Activated naive CD8-positive, alpha-beta T cell treated with anti-CD3 and anti-CD28 coated beads, Interleukin-2, amount 10 ng/mL, durations not matched to agents 7 days and 5 days (primary cell): ENCODE measurements around the gene MS4A6E. TPM values are rescaled to one million over a fixed set of nuclear protein-coding genes. Genes with fewer than 3 reads are reported as not detected.
"Not testable (repeated sequence)": the region's sequence is repeated elsewhere in the genome, so short reads cannot be mapped to it uniquely, and the experiment has no call there.

ENCODE experiments used
- ATAC-seq: fragments of 150-1000 bp; cut with Tn5 transposase; one replicate; pipeline ENCODE4 v1.10.0; 2021; ENCODE audit warnings: low read depth, moderate library complexity
- POLR2A ChIA-PET: fragments of 350-600 bp; sonication (Branson Sonifier 250); formaldehyde crosslinking; loops from one replicate; lab custom pipeline; 2021; ENCODE audit warnings: antibody characterized with exemption; lab: Charles Lee
- DNase-seq: peaks from one replicate; pipeline ENCODE4 v3.0.0; 2021
- H3K27ac Mint-ChIP-seq: one replicate; pipeline ENCODE4 v1.8.0; 2022; ENCODE audit warnings: mild to moderate bottlenecking, mixed read lengths
- H3K27me3 Mint-ChIP-seq: one replicate; pipeline ENCODE4 v1.8.0; 2022; ENCODE audit warnings: mild to moderate bottlenecking, moderate library complexity, mixed read lengths
- H3K36me3 Mint-ChIP-seq: one replicate; pipeline ENCODE4 v1.8.0; 2021; ENCODE audit warnings: mild to moderate bottlenecking, mixed read lengths
- H3K4me1 Mint-ChIP-seq: one replicate; pipeline ENCODE4 v1.8.0; 2021; ENCODE audit warnings: mixed read lengths
- H3K4me3 Mint-ChIP-seq: one replicate; pipeline ENCODE4 v1.8.0; 2022; ENCODE audit warnings: mild to moderate bottlenecking, moderate library complexity, mixed read lengths
- H3K9me3 Mint-ChIP-seq: one replicate; pipeline ENCODE4 v1.8.0; 2021; ENCODE audit warnings: mixed read lengths
- total RNA-seq, 2 experiments: library from RNA; stranded (reverse); gene quantifications; one replicate each; pipeline ENCODE4 v1.2.3, GENCODE V29; 2021

MS4A6E gene
- not detected for total RNA-seq

- ATAC-seq = no peak
- no peak for DNase-seq
- Mint-ChIP-seq H3K4me3 (no peak within 1 kb of the TSS), H3K27ac (no peak within 1 kb of the TSS), H3K9me3 (peaks cover 3% of the 10 kb centered on the region), H3K4me1 (no peaks in the 10 kb centered on the region), H3K36me3 (no peaks in the 10 kb centered on the region), H3K27me3 (no peaks in the 10 kb centered on the region)
- POLR2A ChIA-PET = no interaction called here
These were observed at the start of gene MS4A6E for GRCh38 chr11:60326955-60327354. TSS of gene MS4A6E (plus strand) at chr11:60327255. CDS start at chr11:60334896, 7,641 bp downstream.

- POLR2A ChIA-PET = no interaction called here
- no peak for ATAC-seq
- H3K36me3 Mint-ChIP-seq = no peaks in the 10 kb centered on the region
- H3K27ac Mint-ChIP-seq = no peak within 1 kb of the TSS
- H3K4me1 Mint-ChIP-seq = no peaks in the 10 kb centered on the region
- no peak for DNase-seq
- H3K4me3 Mint-ChIP-seq = no peak within 1 kb of the TSS
- H3K9me3 Mint-ChIP-seq = no peaks in the 10 kb centered on the region
- H3K27me3 Mint-ChIP-seq = no peaks in the 10 kb centered on the region
These were observed 46.6 kb upstream of the MS4A6E start, which contains the start of gene MS4A4A for GRCh38 chr11:60280412-60280811. TSS of gene MS4A4A (plus strand) at chr11:60280666. CDS start at chr11:60280676, 10 bp downstream.

- Mint-ChIP-seq H3K36me3 (no peaks in the 10 kb centered on the region), H3K27ac (no peak overlapping the region), H3K27me3 (no peaks in the 10 kb centered on the region), H3K4me1 (no peaks in the 10 kb centered on the region), H3K9me3 (no peaks in the 10 kb centered on the region), H3K4me3 (no peak overlapping the region)
- no peak for DNase-seq
- POLR2A ChIA-PET = no interaction called here
- ATAC-seq = no peak
These were observed 45.6 kb upstream of the MS4A6E start for GRCh38 chr11:60281485-60281884.

- DNase-seq (no peak), ATAC-seq (no peak)
- Mint-ChIP-seq H3K27me3 (peaks cover 1% of the 10 kb centered on the region), H3K4me1 (no peaks in the 10 kb centered on the region), H3K27ac (no peak overlapping the region), H3K9me3 (no peaks in the 10 kb centered on the region), H3K36me3 (no peaks in the 10 kb centered on the region), H3K4me3 (no peak overlapping the region)
- POLR2A ChIA-PET = interaction anchor here (0.5 kb wide), 1 partner anchor 9 kb away, joined by 3 read pairs; no protein-coding TSS in a partner anchor
These were observed 44.8 kb upstream of the MS4A6E start for GRCh38 chr11:60282286-60282685.

GRCh38 chr11:60285411-60286126 lies 41.5 kb upstream of the MS4A6E start:
- H3K4me3 Mint-ChIP-seq, H3K27ac Mint-ChIP-seq, ATAC-seq, H3K36me3 Mint-ChIP-seq, H3K27me3 Mint-ChIP-seq, H3K9me3 Mint-ChIP-seq, DNase-seq, H3K4me1 Mint-ChIP-seq, POLR2A ChIA-PET: not testable (repeated sequence)

- Mint-ChIP-seq H3K9me3 (peaks cover 2% of the 10 kb centered on the region), H3K4me1 (no peaks in the 10 kb centered on the region), H3K27ac (no peak overlapping the region), H3K4me3 (no peak overlapping the region), H3K36me3 (no peaks in the 10 kb centered on the region), H3K27me3 (peaks cover 8% of the 10 kb centered on the region)
- DNase-seq (no peak), ATAC-seq (no peak)
- POLR2A ChIA-PET = no interaction called here
These were observed 38.5 kb upstream of the MS4A6E start for GRCh38 chr11:60288531-60288930.

- Mint-ChIP-seq H3K27ac (no peak overlapping the region), H3K27me3 (peaks cover 9% of the 10 kb centered on the region), H3K4me3 (no peak overlapping the region), H3K36me3 (no peaks in the 10 kb centered on the region), H3K9me3 (peaks cover 2% of the 10 kb centered on the region), H3K4me1 (no peaks in the 10 kb centered on the region)
- POLR2A ChIA-PET = no interaction called here
- DNase-seq (no peak), ATAC-seq (no peak)
These were observed 34.9 kb upstream of the MS4A6E start for GRCh38 chr11:60292145-60292544.

- H3K4me3 Mint-ChIP-seq = no peak overlapping the region
- H3K36me3 Mint-ChIP-seq = no peaks in the 10 kb centered on the region
- POLR2A ChIA-PET = no interaction called here
- H3K27ac Mint-ChIP-seq = no peak overlapping the region
- no peaks in the 10 kb centered on the region for H3K9me3 Mint-ChIP-seq
- no peaks in the 10 kb centered on the region for H3K4me1 Mint-ChIP-seq
- peaks cover 3% of the 10 kb centered on the region for H3K27me3 Mint-ChIP-seq
- DNase-seq = no peak
- no peak for ATAC-seq
These were observed 25.9 kb upstream of the MS4A6E start for GRCh38 chr11:60301178-60301577.

- DNase-seq, H3K27ac Mint-ChIP-seq, ATAC-seq, H3K36me3 Mint-ChIP-seq, H3K27me3 Mint-ChIP-seq, H3K4me3 Mint-ChIP-seq, POLR2A ChIA-PET, H3K4me1 Mint-ChIP-seq, H3K9me3 Mint-ChIP-seq: not testable (repeated sequence)
These were observed 25.2 kb upstream of the MS4A6E start for GRCh38 chr11:60301884-60302283.

GRCh38 chr11:60303661-60304060 lies 23.4 kb upstream of the MS4A6E start:
- H3K9me3 Mint-ChIP-seq = no peaks in the 10 kb centered on the region
- POLR2A ChIA-PET = no interaction called here
- H3K36me3 Mint-ChIP-seq = no peaks in the 10 kb centered on the region
- ATAC-seq (no peak), DNase-seq (no peak)
- peaks cover 2% of the 10 kb centered on the region for H3K4me1 Mint-ChIP-seq
- H3K27me3 Mint-ChIP-seq = peaks cover 4% of the 10 kb centered on the region
- no peak overlapping the region for H3K27ac Mint-ChIP-seq
- no peak overlapping the region for H3K4me3 Mint-ChIP-seq

GRCh38 chr11:60305906-60306619 lies 21.0 kb upstream of the MS4A6E start:
- no peaks in the 10 kb centered on the region for H3K9me3 Mint-ChIP-seq
- peaks cover 2% of the 10 kb centered on the region for H3K4me1 Mint-ChIP-seq
- POLR2A ChIA-PET = no interaction called here
- ATAC-seq (no peak), DNase-seq (no peak)
- no peak overlapping the region for H3K4me3 Mint-ChIP-seq
- no peaks in the 10 kb centered on the region for H3K36me3 Mint-ChIP-seq
- no peak overlapping the region for H3K27ac Mint-ChIP-seq
- peaks cover 4% of the 10 kb centered on the region for H3K27me3 Mint-ChIP-seq

- no peak for DNase-seq
- H3K4me1 Mint-ChIP-seq = peaks cover 2% of the 10 kb centered on the region
These were observed 19.4 kb upstream of the MS4A6E start for GRCh38 chr11:60307507-60308195.

GRCh38 chr11:60310407-60310998 lies 16.6 kb upstream of the MS4A6E start:
- DNase-seq (no peak), ATAC-seq (no peak)
- POLR2A ChIA-PET = no interaction called here
- H3K4me3 Mint-ChIP-seq = no peak overlapping the region
- no peaks in the 10 kb centered on the region for H3K36me3 Mint-ChIP-seq
- peaks cover 3% of the 10 kb centered on the region for H3K4me1 Mint-ChIP-seq
- H3K9me3 Mint-ChIP-seq = no peaks in the 10 kb centered on the region
- peaks cover 11% of the 10 kb centered on the region for H3K27me3 Mint-ChIP-seq
- H3K27ac Mint-ChIP-seq = no peak overlapping the region

More at GRCh38 chr11:60307507-60308195, 19.4 kb upstream of the MS4A6E start:
- POLR2A ChIA-PET = no interaction called here
- Mint-ChIP-seq H3K36me3 (no peaks in the 10 kb centered on the region), H3K27ac (no peak overlapping the region), H3K9me3 (no peaks in the 10 kb centered on the region), H3K27me3 (peaks cover 6% of the 10 kb centered on the region), H3K4me3 (no peak overlapping the region)
- ATAC-seq = no peak
